ENCODE data around the gene TRRAP. TPM values are rescaled to one million over a fixed set of nuclear protein-coding genes. Genes with fewer than 3 reads are reported as not detected.

Gene TRRAP
- total RNA-seq, 4 donors from 2014 or later: 15.2 to 18.8 (median 17.0) TPM

- H3K27ac ChIP-seq: no peak overlapping the region
- H3K4me3 ChIP-seq: no peak overlapping the region
- TF ChIP-seq POLR2A (IDR thresholded peaks at IDR 0.05): no peak
- no peak for TF ChIP-seq CTCF (IDR thresholded peaks at IDR 0.05 in 4 of 5, conservative IDR thresholded peaks at IDR 0.05 in 1 of 5)
- DNase-seq: peak in 1 of 2 donors; percentile 6
- intact Hi-C loops (cut with DNase I; ENCODE audit: low total_unique reads): no loop called here
- peak in 1 of 2 donors; percentile 27 for ATAC-seq
- peaks cover 0 to 67% of the 10 kb centered on the region in 2 donors for H3K36me3 ChIP-seq
- H3K4me1 ChIP-seq: no peaks in the 10 kb centered on the region
- H3K9me3 ChIP-seq: no peaks in the 10 kb centered on the region
- H3K27me3 ChIP-seq: no peaks in the 10 kb centered on the region
- in situ Hi-C loops (cut with MboI; ENCODE audit: low sequenced_read_pairs in 4 of 4): no loop called here
Measured at GRCh38 chr7:99014113-99014985, 136.0 kb downstream of the TRRAP start.

- H3K27me3 ChIP-seq: no peaks in the 10 kb centered on the region
- H3K4me1 ChIP-seq: no peaks in the 10 kb centered on the region
- intact Hi-C loops (cut with DNase I; ENCODE audit: low total_unique reads): no loop called here
- H3K36me3 ChIP-seq: peaks cover 0 to 49% of the 10 kb centered on the region in 2 donors
- TF ChIP-seq POLR2A (IDR thresholded peaks at IDR 0.05) (no peak), CTCF (IDR thresholded peaks at IDR 0.05 in 4 of 5, conservative IDR thresholded peaks at IDR 0.05 in 1 of 5) (no peak)
- H3K9me3 ChIP-seq: no peaks in the 10 kb centered on the region
- H3K4me3 ChIP-seq: no peak overlapping the region
- DNase-seq (no peak), ATAC-seq (no peak)
- no peak overlapping the region for H3K27ac ChIP-seq
- in situ Hi-C loops (cut with MboI; ENCODE audit: low sequenced_read_pairs in 4 of 4): no loop called here
Measured at GRCh38 chr7:99016196-99016595, 137.9 kb downstream of the TRRAP start.

GRCh38 chr7:99019523-99020412 is 141.4 kb downstream of the TRRAP start:
- DNase-seq: peak in 1 of 2 donors; percentile 11
- H3K4me3 ChIP-seq: no peak overlapping the region
- H3K9me3 ChIP-seq: no peaks in the 10 kb centered on the region
- H3K36me3 ChIP-seq: peaks cover 0 to 13% of the 10 kb centered on the region in 2 donors
- peaks cover 0 to 1% of the 10 kb centered on the region in 2 donors for H3K4me1 ChIP-seq
- TF ChIP-seq POLR2A (IDR thresholded peaks at IDR 0.05) (no peak), CTCF (IDR thresholded peaks at IDR 0.05 in 4 of 5, conservative IDR thresholded peaks at IDR 0.05 in 1 of 5) (no peak)
- in situ Hi-C loops (cut with MboI; ENCODE audit: low sequenced_read_pairs in 4 of 4) (no loop called here), intact Hi-C loops (cut with DNase I; ENCODE audit: low total_unique reads) (no loop called here)
- H3K27ac ChIP-seq: no peak overlapping the region
- no peak for ATAC-seq
- no peaks in the 10 kb centered on the region for H3K27me3 ChIP-seq

DNA sequence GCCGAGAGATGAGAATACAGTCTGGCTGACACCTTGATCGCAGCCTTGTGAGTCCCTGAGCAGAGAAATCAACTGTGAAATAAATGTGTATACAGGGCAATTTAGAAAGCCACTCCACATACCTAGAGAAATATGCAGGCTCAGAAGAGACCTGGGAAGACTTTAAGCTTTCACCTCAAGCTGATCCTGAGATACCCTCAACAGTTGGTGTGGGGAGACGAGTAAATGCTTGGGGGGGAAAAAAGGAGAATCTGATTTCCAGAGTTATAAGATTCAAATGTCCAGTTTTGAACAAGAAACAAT is 142.0 kb downstream of the TRRAP start:
- TF ChIP-seq CTCF (IDR thresholded peaks at IDR 0.05 in 4 of 5, conservative IDR thresholded peaks at IDR 0.05 in 1 of 5): no peak
- no peak for TF ChIP-seq POLR2A (IDR thresholded peaks at IDR 0.05)
- intact Hi-C loops (cut with DNase I; ENCODE audit: low total_unique reads): no loop called here
- Histone ChIP-seq H3K4me1 (peaks cover 0 to 3% of the 10 kb centered on the region in 2 donors), H3K36me3 (peaks cover 0 to 7% of the 10 kb centered on the region in 2 donors), H3K27ac (no peak overlapping the region), H3K4me3 (no peak overlapping the region), H3K9me3 (no peaks in the 10 kb centered on the region), H3K27me3 (no peaks in the 10 kb centered on the region)
- no peak for DNase-seq
- in situ Hi-C loops (cut with MboI; ENCODE audit: low sequenced_read_pairs in 4 of 4): no loop called here
- no peak for ATAC-seq
